ENCODE data around the gene TLE4. TPM values are rescaled to one million over a fixed set of nuclear protein-coding genes. Genes with fewer than 3 reads are reported as not detected.

TLE4 gene
- total RNA-seq, 3 donors from 2014 or later (not counting 1 experiment from before 2014, with no cell fraction given), result 214 to 240 (median 220) TPM

DNA sequence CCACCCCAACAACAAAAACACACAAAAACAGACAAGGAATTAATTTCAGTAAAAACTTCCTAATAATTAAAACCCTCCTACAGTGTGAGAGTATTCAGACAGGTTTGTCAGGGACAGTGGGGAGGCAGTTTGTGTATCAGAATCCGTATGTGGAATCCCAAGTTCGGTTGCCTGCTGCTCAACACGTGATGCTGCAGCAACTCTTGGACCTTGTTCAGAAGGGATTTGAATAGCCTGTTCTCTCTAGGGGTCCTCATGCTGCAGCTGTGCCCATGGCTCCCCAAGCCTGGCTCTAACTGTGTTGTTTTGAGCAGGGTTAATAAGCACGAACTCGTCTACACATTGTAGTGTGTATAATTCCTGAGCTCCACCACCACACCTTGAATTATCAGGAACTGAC is 28.7 kb downstream of the TLE4 start:
- no peak overlapping the region for H3K4me3 ChIP-seq (ENCODE audit: low read length)
- intact Hi-C loops (cut with micrococcal nuclease), result no loop called here
- TF ChIP-seq, protein P1, sequence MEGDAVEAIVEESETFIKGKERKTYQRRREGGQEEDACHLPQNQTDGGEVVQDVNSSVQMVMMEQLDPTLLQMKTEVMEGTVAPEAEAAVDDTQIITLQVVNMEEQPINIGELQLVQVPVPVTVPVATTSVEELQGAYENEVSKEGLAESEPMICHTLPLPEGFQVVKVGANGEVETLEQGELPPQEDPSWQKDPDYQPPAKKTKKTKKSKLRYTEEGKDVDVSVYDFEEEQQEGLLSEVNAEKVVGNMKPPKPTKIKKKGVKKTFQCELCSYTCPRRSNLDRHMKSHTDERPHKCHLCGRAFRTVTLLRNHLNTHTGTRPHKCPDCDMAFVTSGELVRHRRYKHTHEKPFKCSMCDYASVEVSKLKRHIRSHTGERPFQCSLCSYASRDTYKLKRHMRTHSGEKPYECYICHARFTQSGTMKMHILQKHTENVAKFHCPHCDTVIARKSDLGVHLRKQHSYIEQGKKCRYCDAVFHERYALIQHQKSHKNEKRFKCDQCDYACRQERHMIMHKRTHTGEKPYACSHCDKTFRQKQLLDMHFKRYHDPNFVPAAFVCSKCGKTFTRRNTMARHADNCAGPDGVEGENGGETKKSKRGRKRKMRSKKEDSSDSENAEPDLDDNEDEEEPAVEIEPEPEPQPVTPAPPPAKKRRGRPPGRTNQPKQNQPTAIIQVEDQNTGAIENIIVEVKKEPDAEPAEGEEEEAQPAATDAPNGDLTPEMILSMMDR (IDR thresholded peaks at IDR 0.05), result no peak
- no peaks in the 10 kb centered on the region for H3K9me3 ChIP-seq (ENCODE audit: control insufficient read depth, insufficient read depth, low read length)
- H3K27me3 Mint-ChIP-seq (ENCODE audit: low read depth in 2 of 2), result no peaks in the 10 kb centered on the region
- no peaks in the 10 kb centered on the region for H3K27me3 ChIP-seq (ENCODE audit: control insufficient read depth, insufficient read depth, low read length)
- H3K9me3 Mint-ChIP-seq, result no peaks in the 10 kb centered on the region
- no peaks in the 10 kb centered on the region for H3K36me3 ChIP-seq (ENCODE audit: control insufficient read depth, insufficient read depth, low read length)
- peaks cover 6% of the 10 kb centered on the region for H3K4me1 ChIP-seq (ENCODE audit: control insufficient read depth, insufficient read depth, low read length)
- peaks cover 45 to 52% of the 10 kb centered on the region in 2 donors for H3K4me1 Mint-ChIP-seq
- no peak for ATAC-seq
- no peak overlapping the region for H3K27ac Mint-ChIP-seq
- no peak overlapping the region for H3K4me3 Mint-ChIP-seq
- no peak for DNase-seq
- 89% methylated on average over 5 of the region's 5 CpGs for WGBS (ENCODE audit: insufficient coverage)
- no peaks in the 10 kb centered on the region for H3K36me3 Mint-ChIP-seq
- H3K27ac ChIP-seq (ENCODE audit: low read length), result no peak overlapping the region

- TF ChIP-seq, protein P1 (IDR thresholded peaks at IDR 0.05), result no peak
- WGBS (ENCODE audit: insufficient coverage), result 93% methylated on average over 2 of the region's 3 CpGs
- no peaks in the 10 kb centered on the region for H3K9me3 ChIP-seq (ENCODE audit: control insufficient read depth, insufficient read depth, low read length)
- peaks cover 6% of the 10 kb centered on the region for H3K4me1 ChIP-seq (ENCODE audit: control insufficient read depth, insufficient read depth, low read length)
- Mint-ChIP-seq H3K27ac (no peak overlapping the region), H3K27me3 (ENCODE audit: low read depth in 2 of 2) (no peaks in the 10 kb centered on the region), H3K4me3 (no peak overlapping the region), H3K36me3 (no peaks in the 10 kb centered on the region), H3K4me1 (peaks cover 26 to 54% of the 10 kb centered on the region in 2 donors), H3K9me3 (peaks cover 0 to 2% of the 10 kb centered on the region in 2 donors)
- ATAC-seq (no peak), DNase-seq (no peak)
- H3K4me3 ChIP-seq (ENCODE audit: low read length), result no peak overlapping the region
- H3K36me3 ChIP-seq (ENCODE audit: control insufficient read depth, insufficient read depth, low read length), result no peaks in the 10 kb centered on the region
- H3K27ac ChIP-seq (ENCODE audit: low read length), result no peak overlapping the region
- intact Hi-C loops (cut with micrococcal nuclease), result no loop called here
- no peaks in the 10 kb centered on the region for H3K27me3 ChIP-seq (ENCODE audit: control insufficient read depth, insufficient read depth, low read length)
Observed at GRCh38 chr9:79603222-79603920, 31.6 kb downstream of the TLE4 start.

GRCh38 chr9:79604149-79604548 is 32.4 kb downstream of the TLE4 start:
- no peak for DNase-seq
- H3K4me3 Mint-ChIP-seq, result no peak overlapping the region
- TF ChIP-seq, protein P1 (IDR thresholded peaks at IDR 0.05), result no peak
- H3K27me3 ChIP-seq (ENCODE audit: control insufficient read depth, insufficient read depth, low read length), result no peaks in the 10 kb centered on the region
- peaks cover 0 to 2% of the 10 kb centered on the region in 2 donors for H3K9me3 Mint-ChIP-seq
- H3K27ac Mint-ChIP-seq, result no peak overlapping the region
- H3K27me3 Mint-ChIP-seq (ENCODE audit: low read depth in 2 of 2), result no peaks in the 10 kb centered on the region
- H3K27ac ChIP-seq (ENCODE audit: low read length), result no peak overlapping the region
- no peaks in the 10 kb centered on the region for H3K36me3 ChIP-seq (ENCODE audit: control insufficient read depth, insufficient read depth, low read length)
- peaks cover 6% of the 10 kb centered on the region for H3K4me1 ChIP-seq (ENCODE audit: control insufficient read depth, insufficient read depth, low read length)
- ATAC-seq, result no peak
- intact Hi-C loops (cut with micrococcal nuclease), result no loop called here
- no peaks in the 10 kb centered on the region for H3K36me3 Mint-ChIP-seq
- H3K9me3 ChIP-seq (ENCODE audit: control insufficient read depth, insufficient read depth, low read length), result no peaks in the 10 kb centered on the region
- peaks cover 21 to 49% of the 10 kb centered on the region in 2 donors for H3K4me1 Mint-ChIP-seq
- H3K4me3 ChIP-seq (ENCODE audit: low read length), result no peak overlapping the region

Data from natural killer cell (primary cell).